Measurements from ENCODE around the gene B4GALT5.

The B4GALT5 gene

GRCh38 chr20:49690899-49691620, 22.6 kb downstream of the B4GALT5 start:
- H3K27me3 ChIP-seq (ENCODE audit: insufficient read depth, poor library complexity, severe bottlenecking): no peaks in the 10 kb centered on the region
- no peak for DNase-seq (ENCODE audit: low read depth in 1 of 2, low spot score in 1 of 2)
- H3K4me3 ChIP-seq (replicated peaks; ENCODE audit: insufficient read depth, low read length): no peak overlapping the region
- TF ChIP-seq SPI1 (IDR thresholded peaks at IDR 0.05; ENCODE audit: borderline replicate concordance, low read depth) (no peak), POLR2AphosphoS5 (IDR thresholded peaks at IDR 0.05; ENCODE audit: low read depth) (no peak), CTCF (IDR thresholded peaks at IDR 0.05; ENCODE audit: insufficient read depth, low read length) (no peak), GABPA (IDR thresholded peaks at IDR 0.05; ENCODE audit: low read depth) (no peak), REST (IDR thresholded peaks at IDR 0.05; ENCODE audit: insufficient replicate concordance, low read depth) (no peak)
- no peak overlapping the region for H3K27ac ChIP-seq (replicated peaks)

DNA sequence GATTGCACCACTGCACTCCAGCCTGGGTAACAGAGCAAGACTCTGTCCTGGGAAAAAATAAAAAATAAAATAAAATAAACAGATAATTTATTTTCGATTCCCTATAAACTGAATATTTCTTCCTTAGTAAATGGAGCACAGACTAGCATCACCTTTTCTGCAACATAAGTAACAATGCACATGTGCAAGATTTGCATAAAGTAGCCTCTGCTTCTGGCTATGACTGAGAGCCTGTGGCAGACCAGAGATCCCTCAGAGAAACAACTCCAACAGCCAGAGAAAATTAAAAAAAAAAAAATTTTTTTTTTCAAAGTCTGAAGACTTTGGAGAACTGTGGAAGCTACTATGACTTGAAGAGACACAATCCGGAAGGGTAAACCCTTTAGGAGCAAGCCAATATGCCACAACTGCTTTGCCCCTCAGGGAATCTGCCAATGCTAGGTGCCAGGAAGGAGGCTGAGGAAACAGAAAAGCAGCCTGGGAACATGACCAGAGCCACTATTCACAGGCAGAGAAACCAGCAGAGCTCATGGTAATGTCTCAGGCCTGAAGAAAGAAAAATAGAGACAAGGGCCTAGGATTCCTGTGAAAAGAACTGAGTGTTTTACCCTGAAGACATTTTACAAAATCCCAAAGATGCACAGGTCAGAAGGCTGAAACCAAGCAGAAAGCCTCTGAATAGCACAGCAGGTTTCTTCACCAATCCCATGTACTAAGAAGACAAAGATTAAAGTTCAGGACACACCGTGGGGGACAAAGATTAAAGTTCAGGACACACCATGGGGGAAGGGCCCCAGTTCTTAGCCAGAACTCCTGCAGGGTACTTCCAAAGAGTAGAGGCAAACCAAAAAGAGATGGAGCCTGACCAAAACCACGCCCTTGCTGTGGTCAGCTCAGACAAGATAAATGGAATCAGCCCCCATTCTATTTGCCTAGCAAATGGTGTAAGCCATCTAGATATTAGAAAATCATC, 25.8 kb downstream of the B4GALT5 start:
- no peak for DNase-seq (ENCODE audit: low read depth in 1 of 2, low spot score in 1 of 2)
- Histone ChIP-seq H3K27ac (replicated peaks) (0 out of 2 replicates have a peak overlapping the region, but pooled peaks have one; percentile 15), H3K27me3 (ENCODE audit: insufficient read depth, poor library complexity, severe bottlenecking) (no peaks in the 10 kb centered on the region), H3K4me3 (replicated peaks; ENCODE audit: insufficient read depth, low read length) (no peak overlapping the region)
- TF ChIP-seq SPI1 (IDR thresholded peaks at IDR 0.05; ENCODE audit: borderline replicate concordance, low read depth): no peak
- no peak for TF ChIP-seq CTCF (IDR thresholded peaks at IDR 0.05; ENCODE audit: insufficient read depth, low read length)
- no peak for TF ChIP-seq REST (IDR thresholded peaks at IDR 0.05; ENCODE audit: insufficient replicate concordance, low read depth)
- no peak for TF ChIP-seq POLR2AphosphoS5 (IDR thresholded peaks at IDR 0.05; ENCODE audit: low read depth)
- no peak for TF ChIP-seq GABPA (IDR thresholded peaks at IDR 0.05; ENCODE audit: low read depth)

- no peak for DNase-seq (ENCODE audit: low read depth in 1 of 2, low spot score in 1 of 2)
- TF ChIP-seq GABPA (IDR thresholded peaks at IDR 0.05; ENCODE audit: low read depth) (no peak), POLR2AphosphoS5 (IDR thresholded peaks at IDR 0.05; ENCODE audit: low read depth) (no peak), CTCF (IDR thresholded peaks at IDR 0.05; ENCODE audit: insufficient read depth, low read length) (no peak), REST (IDR thresholded peaks at IDR 0.05; ENCODE audit: insufficient replicate concordance, low read depth) (no peak), SPI1 (IDR thresholded peaks at IDR 0.05; ENCODE audit: borderline replicate concordance, low read depth) (no peak)
- Histone ChIP-seq H3K27me3 (ENCODE audit: insufficient read depth, poor library complexity, severe bottlenecking) (no peaks in the 10 kb centered on the region), H3K27ac (replicated peaks) (peak overlapping the region; percentile 27), H3K4me3 (replicated peaks; ENCODE audit: insufficient read depth, low read length) (no peak overlapping the region)
Measured at GRCh38 chr20:49685809-49686208, 27.9 kb downstream of the B4GALT5 start.
